Measurements from ENCODE around the gene PCDHA8. TPM values are rescaled to one million over a fixed set of nuclear protein-coding genes. Genes with fewer than 3 reads are reported as not detected.
"Not testable (repeated sequence)": the region's sequence is repeated elsewhere in the genome, so short reads cannot be mapped to it uniquely, and the experiment has no call there.

The PCDHA8 gene, protein sequence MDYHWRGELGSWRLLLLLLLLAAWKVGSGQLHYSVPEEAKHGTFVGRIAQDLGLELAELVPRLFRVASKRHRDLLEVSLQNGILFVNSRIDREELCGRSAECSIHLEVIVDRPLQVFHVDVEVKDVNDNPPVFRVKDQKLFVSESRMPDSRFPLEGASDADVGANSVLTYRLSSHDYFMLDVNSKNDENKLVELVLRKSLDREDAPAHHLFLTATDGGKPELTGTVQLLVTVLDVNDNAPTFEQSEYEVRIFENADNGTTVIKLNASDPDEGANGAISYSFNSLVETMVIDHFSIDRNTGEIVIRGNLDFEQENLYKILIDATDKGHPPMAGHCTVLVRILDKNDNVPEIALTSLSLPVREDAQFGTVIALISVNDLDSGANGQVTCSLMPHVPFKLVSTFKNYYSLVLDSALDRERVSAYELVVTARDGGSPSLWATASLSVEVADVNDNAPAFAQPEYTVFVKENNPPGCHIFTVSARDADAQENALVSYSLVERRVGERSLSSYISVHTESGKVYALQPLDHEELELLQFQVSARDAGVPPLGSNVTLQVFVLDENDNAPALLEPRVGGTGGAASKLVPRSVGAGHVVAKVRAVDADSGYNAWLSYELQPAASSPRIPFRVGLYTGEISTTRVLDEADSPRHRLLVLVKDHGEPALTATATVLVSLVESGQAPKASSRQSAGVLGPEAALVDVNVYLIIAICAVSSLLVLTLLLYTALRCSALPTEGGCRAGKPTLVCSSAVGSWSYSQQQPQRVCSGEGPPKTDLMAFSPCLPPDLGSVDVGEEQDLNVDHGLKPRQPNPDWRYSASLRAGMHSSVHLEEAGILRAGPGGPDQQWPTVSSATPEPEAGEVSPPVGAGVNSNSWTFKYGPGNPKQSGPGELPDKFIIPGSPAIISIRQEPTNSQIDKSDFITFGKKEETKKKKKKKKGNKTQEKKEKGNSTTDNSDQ
- total RNA-seq, result not detected
- long read RNA-seq, result 0 reads

DNA sequence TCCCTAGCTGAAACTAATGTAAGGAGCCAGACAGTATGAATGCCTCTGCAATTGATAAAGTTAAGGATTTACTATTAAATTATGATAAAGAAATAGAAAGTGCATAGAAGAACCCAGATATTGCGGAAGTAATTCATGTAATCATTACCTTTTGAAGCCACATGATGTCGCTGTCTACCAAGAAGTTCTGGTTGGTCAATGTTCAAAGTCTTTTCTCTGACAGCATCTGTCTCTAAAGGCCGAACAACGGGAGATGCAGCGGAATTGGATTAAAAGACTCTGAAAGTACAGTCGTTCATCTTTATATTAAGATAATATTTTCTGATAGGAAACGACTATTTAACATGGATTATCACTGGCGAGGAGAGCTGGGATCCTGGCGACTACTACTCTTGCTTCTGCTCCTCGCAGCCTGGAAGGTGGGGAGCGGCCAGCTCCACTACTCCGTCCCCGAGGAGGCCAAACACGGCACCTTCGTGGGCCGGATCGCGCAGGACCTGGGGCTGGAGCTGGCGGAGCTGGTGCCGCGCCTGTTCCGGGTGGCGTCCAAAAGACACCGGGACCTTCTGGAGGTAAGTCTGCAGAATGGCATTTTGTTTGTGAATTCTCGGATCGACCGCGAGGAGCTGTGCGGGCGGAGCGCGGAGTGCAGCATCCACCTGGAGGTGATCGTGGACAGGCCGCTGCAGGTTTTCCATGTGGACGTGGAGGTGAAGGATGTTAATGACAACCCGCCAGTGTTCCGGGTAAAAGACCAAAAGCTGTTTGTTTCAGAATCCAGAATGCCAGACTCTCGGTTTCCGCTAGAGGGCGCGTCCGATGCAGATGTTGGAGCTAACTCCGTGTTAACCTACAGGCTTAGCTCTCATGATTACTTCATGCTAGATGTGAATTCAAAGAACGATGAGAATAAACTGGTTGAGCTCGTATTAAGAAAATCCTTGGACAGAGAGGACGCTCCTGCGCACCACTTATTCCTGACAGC lies at the start of gene PCDHA8:
Gene PCDHA8, plus strand, starts transcription at position 210 of the 985 bp plus-strand sequence. Its CDS starts 135 bp downstream, at position 345.
- no peak for DNase-seq
- ATAC-seq, result no peak
- intact Hi-C loops (cut with micrococcal nuclease), result no loop called here

GRCh38 chr5:140794595-140795258 lies 46.3 kb upstream of the PCDHA8 start, which contains the start of gene PCDHA2:
TSS of gene PCDHA2 (plus strand) at chr5:140794852.
- ATAC-seq (no peak), DNase-seq (no peak)
- intact Hi-C loops (cut with micrococcal nuclease), result no loop called here

DNA sequence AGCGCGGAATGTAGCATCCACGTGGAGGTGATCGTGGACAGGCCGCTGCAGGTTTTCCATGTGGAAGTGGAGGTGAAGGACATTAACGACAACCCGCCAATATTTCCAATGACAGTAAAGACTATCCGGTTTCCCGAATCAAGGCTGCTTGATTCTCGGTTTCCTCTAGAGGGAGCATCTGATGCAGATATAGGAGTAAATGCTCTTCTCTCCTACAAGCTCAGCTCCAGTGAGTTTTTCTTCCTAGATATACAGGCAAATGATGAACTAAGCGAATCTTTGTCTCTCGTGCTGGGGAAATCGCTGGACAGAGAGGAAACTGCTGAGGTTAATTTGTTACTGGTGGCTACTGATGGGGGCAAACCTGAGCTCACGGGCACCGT lies 45.7 kb upstream of the PCDHA8 start:
- ATAC-seq (no peak), DNase-seq (no peak)
- intact Hi-C loops (cut with micrococcal nuclease), result no loop called here

- ATAC-seq; DNase-seq; intact Hi-C loops (cut with micrococcal nuclease): not testable (repeated sequence)
Measured at GRCh38 chr5:140796072-140796717, 44.8 kb upstream of the PCDHA8 start.

- no peak for DNase-seq
- no peak for ATAC-seq
- intact Hi-C loops (cut with micrococcal nuclease), result no loop called here
Measured at GRCh38 chr5:140796718-140797095, 44.3 kb upstream of the PCDHA8 start.

GRCh38 chr5:140800816-140801493 lies 40.0 kb upstream of the PCDHA8 start, which contains the start of gene PCDHA3:
TSS of gene PCDHA3 (plus strand) at chr5:140801057.
- intact Hi-C loops (cut with micrococcal nuclease), result no loop called here
- no peak for ATAC-seq
- no peak for DNase-seq

GRCh38 chr5:140801494-140801841 lies 39.5 kb upstream of the PCDHA8 start:
- intact Hi-C loops (cut with micrococcal nuclease), result no loop called here
- no peak for DNase-seq
- ATAC-seq, result no peak

DNA sequence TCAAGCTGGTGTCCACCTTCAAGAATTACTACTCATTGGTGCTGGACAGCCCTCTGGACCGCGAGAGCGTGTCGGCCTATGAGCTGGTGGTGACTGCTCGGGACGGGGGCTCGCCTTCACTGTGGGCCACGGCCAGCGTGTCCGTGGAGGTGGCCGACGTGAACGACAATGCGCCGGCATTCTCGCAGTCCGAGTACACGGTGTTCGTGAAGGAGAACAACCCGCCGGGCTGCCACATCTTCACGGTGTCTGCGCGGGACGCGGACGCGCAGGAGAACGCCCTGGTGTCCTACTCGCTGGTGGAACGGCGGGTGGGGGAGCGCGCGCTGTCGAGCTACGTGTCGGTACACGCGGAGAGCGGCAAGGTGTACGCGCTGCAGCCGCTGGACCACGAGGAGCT lies 38.6 kb upstream of the PCDHA8 start:
- ATAC-seq; DNase-seq; intact Hi-C loops (cut with micrococcal nuclease): not testable (repeated sequence)

DNA sequence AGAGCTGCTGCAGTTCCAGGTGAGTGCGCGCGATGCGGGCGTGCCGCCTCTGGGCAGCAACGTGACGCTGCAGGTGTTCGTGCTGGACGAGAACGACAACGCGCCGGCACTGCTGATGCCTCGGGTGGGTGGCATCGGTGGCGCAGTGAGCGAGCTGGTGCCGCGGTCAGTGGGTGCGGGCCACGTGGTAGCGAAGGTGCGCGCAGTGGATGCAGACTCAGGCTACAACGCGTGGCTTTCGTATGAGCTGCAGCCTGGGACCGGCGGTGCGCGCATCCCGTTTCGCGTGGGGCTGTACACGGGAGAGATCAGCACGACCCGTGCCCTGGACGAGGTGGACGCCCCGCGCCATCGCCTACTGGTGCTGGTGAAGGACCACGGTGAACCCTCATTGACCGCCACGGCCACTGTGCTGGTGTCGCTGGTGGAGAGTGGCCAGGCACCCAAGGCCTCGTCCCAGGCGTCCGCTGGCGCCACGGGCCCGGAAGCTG lies 38.2 kb upstream of the PCDHA8 start:
- DNase-seq, result no peak
- no peak for ATAC-seq
- intact Hi-C loops (cut with micrococcal nuclease), result no loop called here

GRCh38 chr5:140806834-140807775 lies 33.9 kb upstream of the PCDHA8 start, which contains the start of gene PCDHA4:
TSS of gene PCDHA4 (plus strand) at chr5:140807068.
- DNase-seq, result peak; percentile 37
- peak; percentile 42 for ATAC-seq
- intact Hi-C loops (cut with micrococcal nuclease), result no loop called here

DNA sequence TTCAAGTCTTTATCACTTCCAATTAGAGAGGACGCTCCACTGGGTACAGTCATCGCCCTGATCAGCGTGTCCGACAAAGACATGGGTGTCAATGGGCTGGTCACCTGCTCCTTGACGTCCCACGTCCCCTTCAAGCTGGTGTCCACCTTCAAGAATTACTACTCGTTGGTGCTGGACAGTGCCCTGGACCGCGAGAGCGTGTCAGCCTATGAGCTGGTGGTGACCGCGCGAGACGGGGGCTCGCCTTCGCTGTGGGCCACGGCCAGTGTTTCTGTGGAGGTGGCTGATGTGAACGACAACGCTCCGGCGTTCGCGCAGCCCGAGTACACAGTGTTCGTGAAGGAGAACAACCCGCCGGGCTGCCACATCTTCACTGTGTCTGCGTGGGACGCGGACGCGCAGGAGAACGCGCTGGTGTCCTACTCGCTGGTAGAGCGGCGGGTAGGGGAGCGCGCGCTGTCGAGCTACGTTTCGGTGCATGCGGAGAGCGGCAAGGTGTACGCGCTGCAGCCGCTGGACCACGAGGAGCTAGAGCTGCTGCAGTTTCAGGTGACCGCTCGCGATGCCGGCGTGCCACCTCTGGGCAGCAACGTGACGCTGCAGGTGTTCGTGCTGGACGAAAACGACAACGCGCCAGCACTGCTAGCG lies 32.6 kb upstream of the PCDHA8 start:
- intact Hi-C loops (cut with micrococcal nuclease); DNase-seq; ATAC-seq: not testable (repeated sequence)

GRCh38 chr5:140808889-140809291 lies 32.1 kb upstream of the PCDHA8 start:
- ATAC-seq (no peak), DNase-seq (no peak)
- intact Hi-C loops (cut with micrococcal nuclease), result no loop called here

- ATAC-seq (no peak), DNase-seq (peak; percentile 28)
- intact Hi-C loops (cut with micrococcal nuclease), result no loop called here
Measured at GRCh38 chr5:140821375-140822280, 19.4 kb upstream of the PCDHA8 start, which contains the start of gene PCDHA5. TSS of gene PCDHA5 (plus strand) at chr5:140821613.

GRCh38 chr5:140822281-140822629 lies 18.7 kb upstream of the PCDHA8 start:
- ATAC-seq (no peak), DNase-seq (no peak)
- intact Hi-C loops (cut with micrococcal nuclease), result no loop called here
